SU-DHL-6 (cell line): Measurements from ENCODE around the gene PHOSPHO2.

Experiments used
- EZH2phosphoT487 ChIP-seq: fragments of 200-600 bp; sonication (generic), shearing (Covaris generic); conservative IDR thresholded peaks from 2 replicates; pipeline ENCODE4 v1.6.1; 2018; ENCODE audit warnings: mild to moderate bottlenecking, antibody characterized with exemption, low read length, moderate library complexity, mixed read lengths
- TF ChIP-seq, protein P1 (sequence below): fragments of 200-600 bp; sonication (generic); IDR thresholded peaks from one replicate; pipeline ENCODE4 v1.5.1; 2017; ENCODE audit warnings: antibody characterized with exemption, mild to moderate bottlenecking, low read length, moderate library complexity; ENCODE audit not compliant: insufficient read depth, poor library complexity, severe bottlenecking

DNA sequence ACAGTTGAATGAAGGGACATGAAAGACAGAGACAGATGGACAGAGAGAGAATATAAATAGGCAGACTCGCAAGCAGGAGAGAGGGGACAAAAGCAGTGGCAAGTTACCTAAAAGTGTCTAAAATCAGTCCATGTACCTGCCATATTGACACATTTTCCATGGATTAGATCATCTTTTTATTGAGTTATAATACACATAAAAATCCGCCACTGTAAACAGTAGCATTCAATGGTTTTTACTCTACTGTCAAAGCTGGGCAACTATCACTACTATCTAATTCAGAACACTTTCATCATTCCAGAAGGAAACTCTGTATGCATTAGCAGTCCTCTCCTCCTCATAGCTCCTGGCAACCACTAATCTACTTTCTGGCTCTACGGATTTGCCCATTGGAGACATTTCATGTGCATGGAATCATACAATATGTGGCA lies 10.1 kb upstream of the PHOSPHO2 start:
- TF ChIP-seq, protein P1, sequence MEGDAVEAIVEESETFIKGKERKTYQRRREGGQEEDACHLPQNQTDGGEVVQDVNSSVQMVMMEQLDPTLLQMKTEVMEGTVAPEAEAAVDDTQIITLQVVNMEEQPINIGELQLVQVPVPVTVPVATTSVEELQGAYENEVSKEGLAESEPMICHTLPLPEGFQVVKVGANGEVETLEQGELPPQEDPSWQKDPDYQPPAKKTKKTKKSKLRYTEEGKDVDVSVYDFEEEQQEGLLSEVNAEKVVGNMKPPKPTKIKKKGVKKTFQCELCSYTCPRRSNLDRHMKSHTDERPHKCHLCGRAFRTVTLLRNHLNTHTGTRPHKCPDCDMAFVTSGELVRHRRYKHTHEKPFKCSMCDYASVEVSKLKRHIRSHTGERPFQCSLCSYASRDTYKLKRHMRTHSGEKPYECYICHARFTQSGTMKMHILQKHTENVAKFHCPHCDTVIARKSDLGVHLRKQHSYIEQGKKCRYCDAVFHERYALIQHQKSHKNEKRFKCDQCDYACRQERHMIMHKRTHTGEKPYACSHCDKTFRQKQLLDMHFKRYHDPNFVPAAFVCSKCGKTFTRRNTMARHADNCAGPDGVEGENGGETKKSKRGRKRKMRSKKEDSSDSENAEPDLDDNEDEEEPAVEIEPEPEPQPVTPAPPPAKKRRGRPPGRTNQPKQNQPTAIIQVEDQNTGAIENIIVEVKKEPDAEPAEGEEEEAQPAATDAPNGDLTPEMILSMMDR = no peak
- TF ChIP-seq EZH2phosphoT487 = no peak
